PC-3 (cell line): ENCODE results near the gene LRSAM1.

Experiments used
- EZH2 ChIP-seq: fragments of 300-600 bp; sonication (generic); IDR thresholded peaks from one replicate; pipeline ENCODE4 v1.6.1; 2017; ENCODE audit warnings: antibody characterized with exemption, mild to moderate bottlenecking, low read length; ENCODE audit not compliant: unreplicated experiment
- EZH2phosphoT487 ChIP-seq: fragments of 300-600 bp; sonication (generic); IDR thresholded peaks from 2 replicates; pipeline ENCODE4 v1.6.1; 2018; ENCODE audit warnings: mild to moderate bottlenecking, antibody characterized with exemption, low read length, borderline replicate concordance
- TF ChIP-seq, protein P1 (sequence below): fragments of 300-600 bp; sonication (generic); conservative IDR thresholded peaks from 2 replicates; pipeline ENCODE4 v1.5.1; 2017; ENCODE audit warnings: antibody characterized with exemption, low read depth, mild to moderate bottlenecking, low read length

GRCh38 chr9:127525401-127526188, 74.3 kb downstream of the LRSAM1 start:
- TF ChIP-seq EZH2 (no peak), EZH2phosphoT487 (no peak)
- TF ChIP-seq, protein P1, sequence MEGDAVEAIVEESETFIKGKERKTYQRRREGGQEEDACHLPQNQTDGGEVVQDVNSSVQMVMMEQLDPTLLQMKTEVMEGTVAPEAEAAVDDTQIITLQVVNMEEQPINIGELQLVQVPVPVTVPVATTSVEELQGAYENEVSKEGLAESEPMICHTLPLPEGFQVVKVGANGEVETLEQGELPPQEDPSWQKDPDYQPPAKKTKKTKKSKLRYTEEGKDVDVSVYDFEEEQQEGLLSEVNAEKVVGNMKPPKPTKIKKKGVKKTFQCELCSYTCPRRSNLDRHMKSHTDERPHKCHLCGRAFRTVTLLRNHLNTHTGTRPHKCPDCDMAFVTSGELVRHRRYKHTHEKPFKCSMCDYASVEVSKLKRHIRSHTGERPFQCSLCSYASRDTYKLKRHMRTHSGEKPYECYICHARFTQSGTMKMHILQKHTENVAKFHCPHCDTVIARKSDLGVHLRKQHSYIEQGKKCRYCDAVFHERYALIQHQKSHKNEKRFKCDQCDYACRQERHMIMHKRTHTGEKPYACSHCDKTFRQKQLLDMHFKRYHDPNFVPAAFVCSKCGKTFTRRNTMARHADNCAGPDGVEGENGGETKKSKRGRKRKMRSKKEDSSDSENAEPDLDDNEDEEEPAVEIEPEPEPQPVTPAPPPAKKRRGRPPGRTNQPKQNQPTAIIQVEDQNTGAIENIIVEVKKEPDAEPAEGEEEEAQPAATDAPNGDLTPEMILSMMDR: peak; percentile 67
